Measurements from ENCODE around the gene ARHGAP45. TPM values are rescaled to one million over a fixed set of nuclear protein-coding genes. Genes with fewer than 3 reads are reported as not detected.

ARHGAP45 gene
- total and polyA plus RNA-seq, 2 experiments from 2014 or later, result 24.7 to 71.8 TPM

- no peak for TF ChIP-seq ZNF462 (CRISPR knock-in tag; IDR thresholded peaks at IDR 0.05)
- TF ChIP-seq EZH2phosphoT487 (IDR thresholded peaks at IDR 0.05; ENCODE audit: unreplicated experiment), result no peak
These were observed 27.0 kb downstream of the ARHGAP45 start (continued) for GRCh38 chr19:1093811-1094553.

GRCh38 chr19:1094655-1094977, 27.6 kb downstream of the ARHGAP45 start:
- no peak for DNase-seq (ENCODE audit: low spot score)
- no peaks in the 10 kb centered on the region; the same call in 1 of the 2 replicates for H3K4me1 ChIP-seq (ENCODE audit: insufficient read depth)
- H3F3A ChIP-seq (replicated peaks; ENCODE audit: low read depth), result 0 out of 2 replicates have a peak, but pooled peaks cover 5% of the 10 kb centered on the region
- no peak overlapping the region for H2AFZ ChIP-seq
- 0 out of 2 replicates have a peak, but pooled peaks cover 9% of the 10 kb centered on the region for H3K36me3 ChIP-seq (ENCODE audit: insufficient read depth)
- H3K4me3 Mint-ChIP-seq, result peak overlapping the region; percentile 89
- no peaks in the 10 kb centered on the region for H3K27me3 ChIP-seq (ENCODE audit: insufficient read depth)
- peaks cover 17% of the 10 kb centered on the region for H4K20me1 ChIP-seq (replicated peaks; ENCODE audit: insufficient read depth)
- H3K27ac Mint-ChIP-seq, result peak overlapping the region; percentile 88
- peaks cover 20% of the 10 kb centered on the region for H3K36me3 Mint-ChIP-seq (ENCODE audit: low read depth)
- H3K4me1 Mint-ChIP-seq, result peaks cover 10% of the 10 kb centered on the region
- no peaks in the 10 kb centered on the region for H3K9me2 ChIP-seq (ENCODE audit: insufficient read depth)
- peak overlapping the region; percentile 93 for H3K4me2 ChIP-seq
- peak overlapping the region; percentile 91 for H3K4me3 ChIP-seq
- H3K27me3 Mint-ChIP-seq (ENCODE audit: insufficient read depth, low read depth, poor library complexity), result peaks cover 17% of the 10 kb centered on the region
- H3K79me2 ChIP-seq (replicated peaks; ENCODE audit: insufficient read depth), result peaks cover 23% of the 10 kb centered on the region
- peak; percentile 2; the same call in 2 of the 3 replicates for ATAC-seq
- H3K27ac ChIP-seq (ENCODE audit: low read depth), result no peak overlapping the region
- H3K9me3 Mint-ChIP-seq, result no peaks in the 10 kb centered on the region
- TF ChIP-seq ZNF462 (CRISPR knock-in tag; IDR thresholded peaks at IDR 0.05) (no peak), ZNF331 (CRISPR knock-in tag; IDR thresholded peaks at IDR 0.05; ENCODE audit: low read depth) (no peak), REST (IDR thresholded peaks at IDR 0.05; ENCODE audit: unreplicated experiment) (no peak)
